SJCRH30 (cell line): ENCODE data around the gene ISYNA1. TPM values are rescaled to one million over a fixed set of nuclear protein-coding genes. Genes with fewer than 3 reads are reported as not detected.
"Not testable (repeated sequence)": the region's sequence is repeated elsewhere in the genome, so short reads cannot be mapped to it uniquely, and the experiment has no call there.

Experiments used
- DNase-seq, 2 experiments: peaks; one replicate each; pipeline ENCODE4 v3.0.0-alpha.2; 2015 to 2020
- H3K27ac ChIP-seq: fragments of 250-450 bp; sonication (Bioruptor Pico); 2 replicates; pipeline ENCODE4 v1.5.1; 2020; ENCODE audit warnings: mild to moderate bottlenecking, moderate library complexity
- H3K27me3 ChIP-seq: fragments of 250-450 bp; sonication (Bioruptor Pico); 2 replicates; pipeline ENCODE4 v1.5.1; 2020; ENCODE audit warnings: mild to moderate bottlenecking, moderate library complexity
- H3K36me3 ChIP-seq: fragments of 250-450 bp; sonication (Bioruptor Pico); 2 replicates; pipeline ENCODE4 v1.5.1; 2020; ENCODE audit warnings: mild to moderate bottlenecking, moderate library complexity
- H3K4me1 ChIP-seq: fragments of 250-450 bp; sonication (Bioruptor Pico); 2 replicates; pipeline ENCODE4 v1.5.1; 2020; ENCODE audit warnings: mild to moderate bottlenecking, moderate library complexity
- H3K4me3 ChIP-seq: fragments of 250-450 bp; sonication (Bioruptor Pico); 2 replicates; pipeline ENCODE4 v1.5.1; 2020; ENCODE audit warnings: mild to moderate bottlenecking, moderate library complexity
- H3K9me3 ChIP-seq: fragments of 250-450 bp; sonication (Bioruptor Pico); replicated peaks from 2 replicates; pipeline ENCODE4 v1.5.1; 2020; ENCODE audit warnings: mild to moderate bottlenecking, moderate library complexity
- total RNA-seq: library from RNA; depleted of rRNA; stranded (reverse); fragments of >200 nt; shearing (Covaris generic); gene quantifications from 2 replicates; pipeline ENCODE4 v1.2.3, GENCODE V29; 2014

ISYNA1 gene
- total RNA-seq, 1 experiment from 2014 or later: 7.5 TPM

DNA sequence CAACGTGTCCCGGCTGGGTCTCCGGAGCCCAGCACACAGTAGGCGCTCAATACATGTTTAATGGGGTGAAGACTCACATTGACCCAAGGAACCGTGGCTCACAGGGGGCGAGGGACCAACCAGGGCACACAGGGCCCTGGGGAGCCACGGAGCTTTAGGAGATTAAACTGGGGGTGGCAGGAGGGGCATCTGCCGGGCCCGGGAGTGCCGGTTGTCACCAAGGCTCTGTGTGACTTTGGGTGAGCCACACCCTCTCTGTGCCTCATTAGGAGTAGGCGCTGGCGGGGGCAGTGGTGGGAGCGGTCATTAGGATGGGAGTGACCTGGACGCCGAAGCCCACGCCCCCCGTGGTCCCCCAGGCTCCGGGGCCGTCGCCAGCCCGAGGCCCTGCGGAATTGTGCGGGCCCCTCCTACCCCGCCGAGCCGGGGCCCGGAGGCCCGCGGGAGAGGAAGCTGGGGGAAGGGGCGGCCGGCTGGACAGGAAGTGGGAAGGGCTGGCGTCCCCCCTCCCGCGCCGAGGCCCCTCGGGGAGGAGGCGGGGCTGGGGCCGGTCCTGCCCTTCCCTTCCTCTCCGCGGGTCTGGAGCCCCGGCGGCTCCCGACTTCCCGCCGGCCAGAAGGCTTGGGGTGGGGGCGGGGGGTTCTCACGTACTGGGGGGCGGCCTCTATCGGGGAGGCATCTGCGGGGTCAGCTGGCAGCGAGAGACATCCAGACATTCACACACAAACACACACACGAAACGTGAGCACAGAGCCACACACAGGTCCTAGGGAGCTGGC, 20.5 kb downstream of the ISYNA1 start:
- peaks cover 27% of the 10 kb centered on the region for H3K4me1 ChIP-seq
- DNase-seq: peak; percentile 90 to 91

GRCh38 chr19:18416778-18417249, 21.1 kb downstream of the ISYNA1 start:
- peak; percentile 87 to 88 for DNase-seq
- peak overlapping the region; percentile 71 for H3K4me3 ChIP-seq
- H3K9me3 ChIP-seq: no peaks in the 10 kb centered on the region
- no peaks in the 10 kb centered on the region for H3K27me3 ChIP-seq
- no peaks in the 10 kb centered on the region for H3K36me3 ChIP-seq
- peaks cover 27% of the 10 kb centered on the region for H3K4me1 ChIP-seq
- peak overlapping the region; percentile 39 for H3K27ac ChIP-seq

More for the DNA sequence above, 20.5 kb downstream of the ISYNA1 start:
- H3K4me3 ChIP-seq: peak overlapping the region; percentile 71
- H3K36me3 ChIP-seq: no peaks in the 10 kb centered on the region
- no peaks in the 10 kb centered on the region for H3K9me3 ChIP-seq
- H3K27ac ChIP-seq: peak overlapping the region; percentile 39
- H3K27me3 ChIP-seq: no peaks in the 10 kb centered on the region

DNA sequence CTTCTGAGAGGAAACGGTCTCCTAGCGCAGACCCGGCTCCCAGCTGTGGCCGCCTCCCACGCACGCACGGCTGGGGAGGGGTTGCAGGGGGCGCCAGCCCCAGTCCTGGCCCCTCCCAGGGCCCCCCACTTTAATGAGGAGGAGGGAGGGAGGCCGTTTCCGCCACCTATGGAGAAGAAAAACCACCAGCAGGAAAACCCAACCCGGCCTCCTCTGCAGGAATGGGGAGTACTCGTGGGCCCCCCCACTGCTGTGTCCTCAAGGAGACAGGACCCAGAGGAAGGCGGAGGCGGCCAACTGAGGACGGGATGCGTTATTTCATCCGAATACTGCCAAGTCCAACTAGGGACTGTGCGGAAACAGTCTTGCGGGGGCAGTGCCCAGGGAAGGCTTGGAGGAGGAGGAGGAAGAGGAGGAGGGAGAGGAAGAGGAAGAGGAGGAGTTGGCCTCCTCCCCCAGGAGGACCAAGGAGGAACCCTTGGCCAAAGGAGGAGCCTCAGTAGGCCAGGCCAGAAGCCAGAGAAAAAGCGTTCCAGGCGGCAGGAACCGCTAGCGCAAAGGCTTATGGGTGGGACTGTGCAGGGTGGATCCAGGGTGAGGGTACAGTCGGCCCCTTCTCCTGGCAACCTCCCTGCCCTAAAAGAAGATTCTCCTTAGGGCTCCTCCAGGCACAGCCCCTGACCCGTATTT, 22.6 kb downstream of the ISYNA1 start:
- peak; percentile 48 to 60 for DNase-seq
- Histone ChIP-seq H3K9me3 (no peaks in the 10 kb centered on the region), H3K4me3 (peak overlapping the region; percentile 31), H3K36me3 (no peaks in the 10 kb centered on the region), H3K27me3 (no peaks in the 10 kb centered on the region), H3K27ac (no peak overlapping the region), H3K4me1 (peaks cover 20% of the 10 kb centered on the region)

- Histone ChIP-seq H3K27me3 (no peaks in the 10 kb centered on the region), H3K9me3 (no peaks in the 10 kb centered on the region), H3K4me3 (peak overlapping the region; percentile 31), H3K36me3 (no peaks in the 10 kb centered on the region), H3K4me1 (peaks cover 20% of the 10 kb centered on the region), H3K27ac (no peak overlapping the region)
- DNase-seq: peak in 1 of 2 experiments; percentile 55
These were observed 23.3 kb downstream of the ISYNA1 start for GRCh38 chr19:18414504-18415177.

DNA sequence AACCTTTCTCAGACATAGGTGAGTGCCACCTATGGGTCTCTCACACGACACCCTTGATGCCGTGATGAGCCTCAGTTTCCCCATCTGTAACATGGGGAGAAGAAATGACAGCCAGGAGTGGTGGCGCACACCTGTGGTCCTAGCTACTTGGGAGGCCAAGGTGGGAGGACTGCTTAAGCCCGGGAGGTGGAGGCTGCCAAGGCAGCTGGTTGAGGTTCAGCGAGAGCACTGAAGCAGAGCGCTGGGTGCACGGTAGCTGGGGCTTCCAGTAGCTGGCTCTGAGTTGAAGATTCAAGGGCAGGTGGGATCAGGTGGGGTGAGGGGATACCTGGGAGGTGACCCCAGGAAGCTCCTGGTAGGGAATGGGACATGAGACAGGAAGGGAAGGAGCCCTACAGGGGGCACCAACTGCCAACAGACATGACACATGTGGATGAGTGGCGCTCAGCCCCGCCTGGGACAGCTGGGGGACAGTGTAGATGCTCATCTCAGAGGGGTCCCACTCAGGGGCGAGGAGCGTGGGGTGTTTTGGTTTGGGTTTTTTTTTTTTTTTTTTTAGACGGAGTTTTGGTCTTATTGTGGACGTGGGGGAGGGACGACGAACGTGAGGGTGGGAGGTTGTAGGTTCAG, 25.2 kb downstream of the ISYNA1 start:
- Histone ChIP-seq H3K9me3 (no peaks in the 10 kb centered on the region), H3K27ac (no peak overlapping the region), H3K27me3 (no peaks in the 10 kb centered on the region), H3K4me3 (no peak overlapping the region), H3K36me3 (no peaks in the 10 kb centered on the region), H3K4me1 (peaks cover 20% of the 10 kb centered on the region)
- DNase-seq: no peak

DNA sequence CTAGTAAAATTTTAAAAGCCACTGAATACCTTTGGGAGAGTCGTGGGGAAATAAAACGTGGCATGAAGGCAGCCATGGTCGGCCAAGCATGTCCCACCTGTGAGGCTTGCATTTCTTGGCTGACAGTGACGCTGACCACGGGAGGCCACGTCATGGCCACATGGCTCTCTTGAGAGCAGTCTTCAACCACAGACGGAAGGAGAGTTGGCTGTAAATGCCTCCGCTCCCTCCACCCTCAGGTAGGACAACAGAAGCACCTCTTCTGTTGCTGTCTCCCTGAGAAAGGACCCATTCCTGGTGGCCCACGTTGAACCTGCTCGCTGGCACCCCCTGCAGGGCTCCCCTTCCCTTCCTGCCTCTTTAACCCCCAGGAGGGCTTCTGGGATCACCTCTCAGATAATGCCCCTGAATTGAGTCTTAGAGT, 29.9 kb downstream of the ISYNA1 start:
- no peaks in the 10 kb centered on the region for H3K4me1 ChIP-seq
- no peaks in the 10 kb centered on the region for H3K27me3 ChIP-seq
- peak; percentile 52 to 74 for DNase-seq
- no peak overlapping the region for H3K27ac ChIP-seq
- no peak overlapping the region for H3K4me3 ChIP-seq
- H3K9me3 ChIP-seq: no peaks in the 10 kb centered on the region
- no peaks in the 10 kb centered on the region for H3K36me3 ChIP-seq

DNA sequence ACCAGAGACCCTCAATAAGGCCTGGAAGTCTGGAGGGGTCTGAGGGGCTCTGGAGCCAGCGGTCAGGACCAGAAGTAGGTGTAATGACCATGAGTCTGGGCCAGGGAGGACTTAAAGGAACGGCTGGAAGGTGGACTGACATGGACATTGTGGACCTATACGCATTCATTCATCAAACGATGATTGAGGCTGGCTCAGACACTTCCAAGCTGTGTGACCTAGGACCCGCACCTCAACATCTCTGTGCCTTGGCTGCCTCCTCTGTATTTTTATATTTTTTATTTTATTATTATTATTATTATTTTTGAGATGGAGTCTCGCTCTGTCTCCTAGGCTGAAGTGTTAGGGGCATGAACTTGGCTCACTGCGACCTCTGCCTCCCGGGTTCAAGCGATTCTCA, 31.2 kb downstream of the ISYNA1 start:
- H3K27ac ChIP-seq: no peak overlapping the region
- no peak for DNase-seq
- no peaks in the 10 kb centered on the region for H3K4me1 ChIP-seq
- H3K9me3 ChIP-seq: no peaks in the 10 kb centered on the region
- no peaks in the 10 kb centered on the region for H3K36me3 ChIP-seq
- no peaks in the 10 kb centered on the region for H3K27me3 ChIP-seq
- no peak overlapping the region for H3K4me3 ChIP-seq

DNA sequence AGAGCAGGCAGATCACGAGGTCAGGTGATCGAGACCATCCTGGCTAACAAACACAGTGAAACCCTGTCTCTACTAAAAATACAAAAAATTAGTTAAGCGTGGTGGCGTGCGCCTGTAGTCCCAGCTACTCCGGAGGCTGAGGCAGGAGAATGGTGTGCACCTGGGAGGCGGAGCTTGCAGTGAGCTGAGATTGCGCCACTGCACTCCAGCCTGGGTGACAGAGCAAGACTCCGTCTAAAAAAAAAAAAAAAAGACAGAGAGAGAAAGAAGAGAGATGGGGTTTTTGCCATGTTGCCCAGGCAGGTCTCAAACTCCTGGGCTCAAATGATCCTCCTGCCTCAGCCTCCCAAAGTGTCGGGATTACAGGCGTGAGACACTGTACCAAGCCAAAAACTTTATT, 32.2 kb downstream of the ISYNA1 start:
- H3K4me1 ChIP-seq: not testable (repeated sequence)

DNA sequence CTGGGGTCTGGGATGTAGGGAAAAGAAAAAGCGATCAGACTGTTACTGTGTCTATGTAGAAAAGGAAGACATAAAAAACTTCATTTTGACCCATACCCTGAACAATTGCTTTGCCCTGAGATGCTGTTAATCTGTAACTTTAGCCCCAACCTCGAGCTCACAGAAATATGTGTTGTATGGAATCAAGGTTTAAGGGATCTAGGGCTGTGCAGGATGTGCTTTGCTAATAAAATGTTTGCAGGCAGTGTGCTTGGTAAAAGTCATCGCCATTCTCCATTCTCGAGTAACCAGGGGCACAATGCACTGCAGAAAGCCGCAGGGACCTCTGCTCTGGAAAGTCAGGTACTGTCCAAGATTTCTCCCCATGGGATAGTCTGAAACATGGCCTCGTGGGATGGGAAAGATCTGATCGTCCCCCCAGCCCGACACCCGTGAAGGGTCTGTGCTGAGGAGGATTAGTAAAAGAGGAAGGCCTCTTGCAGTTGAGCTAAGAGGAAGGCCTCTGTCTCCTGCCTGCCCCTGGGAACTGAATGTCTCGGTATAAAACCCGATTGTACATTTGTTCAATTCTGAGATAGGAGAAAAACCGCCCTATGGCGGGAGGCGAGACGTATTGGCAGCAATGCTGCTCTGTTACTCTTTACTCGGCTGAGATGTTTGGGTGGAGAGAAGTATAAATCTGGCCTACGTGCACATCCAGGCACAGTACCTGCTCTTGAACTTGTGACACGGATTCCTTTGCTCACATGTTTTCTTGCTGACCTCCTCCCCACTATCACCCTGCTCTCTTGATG, 35.3 kb downstream of the ISYNA1 start:
- H3K36me3 ChIP-seq, DNase-seq, H3K4me1 ChIP-seq, H3K4me3 ChIP-seq, H3K9me3 ChIP-seq, H3K27ac ChIP-seq, H3K27me3 ChIP-seq: not testable (repeated sequence)

More for the DNA sequence above, 32.2 kb downstream of the ISYNA1 start:
- H3K9me3 ChIP-seq, DNase-seq, H3K27ac ChIP-seq, H3K36me3 ChIP-seq, H3K27me3 ChIP-seq, H3K4me3 ChIP-seq: not testable (repeated sequence)

DNA sequence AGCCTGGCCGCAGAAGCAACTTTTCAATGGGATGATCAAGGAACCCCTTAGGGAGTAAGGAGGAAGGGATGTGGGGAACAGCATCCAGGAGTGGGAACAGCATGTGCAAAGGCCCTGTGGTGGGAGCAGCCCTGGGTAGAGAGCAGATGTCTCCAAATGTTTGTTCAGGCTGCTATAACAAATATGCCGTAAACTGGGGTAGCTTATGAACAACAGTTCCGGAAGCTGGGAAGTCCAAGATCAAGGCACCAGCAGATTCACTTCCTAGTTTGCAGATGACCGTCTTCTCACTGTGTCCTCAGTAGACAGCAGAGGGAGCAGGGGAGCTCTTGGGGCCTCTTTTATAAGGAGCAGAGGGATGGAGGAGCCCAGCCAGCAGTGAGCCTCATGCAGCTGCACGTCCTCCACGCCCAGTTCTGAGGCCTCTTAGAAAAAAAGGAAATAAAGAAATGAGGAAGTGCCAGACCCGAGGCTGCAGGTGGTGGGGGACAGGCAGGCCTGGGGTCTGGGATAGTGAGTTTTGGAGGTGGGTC, 36.3 kb downstream of the ISYNA1 start:
- Histone ChIP-seq H3K9me3 (no peaks in the 10 kb centered on the region), H3K4me1 (no peaks in the 10 kb centered on the region; the same call in 1 of the 2 replicates), H3K36me3 (no peaks in the 10 kb centered on the region), H3K27ac (no peak overlapping the region), H3K27me3 (peaks cover 19% of the 10 kb centered on the region; the same call in 1 of the 2 replicates), H3K4me3 (no peak overlapping the region)
- peak; percentile 52 to 64 for DNase-seq

DNA sequence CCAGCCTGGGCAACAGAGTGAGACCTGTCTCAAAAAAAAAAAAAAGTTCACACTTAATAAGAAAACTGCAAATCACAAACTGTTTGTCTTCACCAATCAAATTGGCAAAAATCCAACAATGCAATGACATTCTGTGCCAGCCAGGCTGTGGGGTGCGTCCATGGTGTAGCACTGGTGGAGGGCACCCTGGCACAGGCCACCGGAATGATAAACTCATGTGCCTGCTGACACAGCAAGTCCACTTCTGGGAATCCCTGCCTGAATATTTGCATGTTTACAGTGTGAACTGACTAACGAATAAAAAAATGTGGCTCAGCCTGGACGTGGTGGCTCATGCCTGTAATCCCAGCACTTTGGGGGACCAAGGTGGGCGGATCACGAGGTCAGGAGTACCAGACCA, 38.9 kb downstream of the ISYNA1 start:
- Histone ChIP-seq H3K4me3 (no peak overlapping the region), H3K27ac (no peak overlapping the region), H3K4me1 (no peaks in the 10 kb centered on the region; the same call in 1 of the 2 replicates), H3K27me3 (peaks cover 25% of the 10 kb centered on the region; the same call in 1 of the 2 replicates), H3K36me3 (no peaks in the 10 kb centered on the region), H3K9me3 (no peaks in the 10 kb centered on the region)
- DNase-seq: no peak

GRCh38 chr19:18397242-18398202, 40.4 kb downstream of the ISYNA1 start, which contains the start of gene LRRC25:
LRRC25 (minus strand) TSS chr19:18397622; CDS start chr19:18396963, 659 bp downstream.
- H3K27ac ChIP-seq: no peak within 1 kb of the TSS
- H3K4me1 ChIP-seq: no peaks in the 10 kb centered on the region; the same call in 1 of the 2 replicates
- H3K27me3 ChIP-seq: peaks cover 25% of the 10 kb centered on the region; the same call in 1 of the 2 replicates
- DNase-seq: peak; percentile 51 to 56
- H3K36me3 ChIP-seq: no peaks in the 10 kb centered on the region
- no peaks in the 10 kb centered on the region for H3K9me3 ChIP-seq
- H3K4me3 ChIP-seq: no peak within 1 kb of the TSS
